CD14-positive monocyte (primary cell): Measurements from ENCODE around the gene INPP5K. TPM values are rescaled to one million over a fixed set of nuclear protein-coding genes. Genes with fewer than 3 reads are reported as not detected.

Experiments used
- DNase-seq, 3 donors: peaks; one replicate each; pipeline ENCODE4 v3.0.0-alpha.2; 2011 to 2022
- H2AFZ ChIP-seq: 2 replicates; pipeline ENCODE4 v1.6.0; 2012; ENCODE audit warnings: mild to moderate bottlenecking, low read depth, low read length, inconsistent platforms; ENCODE audit not compliant: insufficient read depth, poor library complexity, severe bottlenecking
- H3K27ac ChIP-seq, 2 donors: 1 replicate in 1 of 2; 2 replicates in 1 of 2; pipeline ENCODE4 v1.5.1; 2012 to 2013; ENCODE audit warnings: low read length in 2 of 2, control low read depth in 1 of 2, inconsistent platforms in 1 of 2, low read depth in 1 of 2, mild to moderate bottlenecking in 1 of 2
- H3K27me3 ChIP-seq, 2 donors: one replicate each; pipeline versions ENCODE4 v1.6.0 to v1.6.1; 2011 to 2013; ENCODE audit warnings: low read length in 2 of 2; ENCODE audit not compliant: control insufficient read depth in 2 of 2, insufficient read depth in 2 of 2
- H3K36me3 ChIP-seq, 2 donors: replicated peaks in 1 of 2; 1 replicate in 1 of 2; 2 replicates in 1 of 2; pipeline versions ENCODE4 v1.5.1 to v1.6.1; 2012 to 2013; ENCODE audit warnings: low read length in 2 of 2, control low read depth in 1 of 2, inconsistent platforms in 1 of 2, mild to moderate bottlenecking in 1 of 2; ENCODE audit not compliant: insufficient read depth in 2 of 2, control insufficient read depth in 1 of 2
- H3K4me1 ChIP-seq, 2 donors: 1 replicate in 1 of 2; 2 replicates in 1 of 2; pipeline versions ENCODE4 v1.5.1 to v1.6.1; 2012 to 2013; ENCODE audit warnings: low read length in 2 of 2, control low read depth in 1 of 2, inconsistent platforms in 1 of 2, mild to moderate bottlenecking in 1 of 2, moderate library complexity in 1 of 2; ENCODE audit not compliant: insufficient read depth in 2 of 2, control insufficient read depth in 1 of 2
- H3K4me2 ChIP-seq: replicated peaks from 2 replicates; pipeline ENCODE3; 2012; ENCODE audit warnings: low read length, moderate library complexity, mild to moderate bottlenecking; ENCODE audit not compliant: poor library complexity, severe bottlenecking; ENCODE audit errors: extremely low read depth
- H3K4me3 ChIP-seq, 3 experiments: fragments of 200-600 bp in 1 of 3; sonication (generic) in 1 of 3; replicated peaks in 1 of 3; 1 replicate in 2 of 3; 2 replicates in 1 of 3; pipeline ENCODE4 v1.5.1; 2011 to 2013; ENCODE audit warnings: low read length in 3 of 3, mild to moderate bottlenecking in 3 of 3, control low read depth in 2 of 3, low read depth in 2 of 3, inconsistent platforms in 1 of 3, moderate library complexity in 1 of 3
- H3K79me2 ChIP-seq: 2 replicates; pipeline ENCODE4 v1.6.0; 2012; ENCODE audit warnings: mild to moderate bottlenecking, control low read depth, inconsistent platforms, low read length, moderate library complexity; ENCODE audit not compliant: insufficient read depth
- H3K9ac ChIP-seq: 2 replicates; pipeline ENCODE4 v1.6.0; 2017; ENCODE audit warnings: low read length, mild to moderate bottlenecking; ENCODE audit not compliant: insufficient read depth, poor library complexity, severe bottlenecking
- H3K9me3 ChIP-seq, 2 donors: replicated peaks in 1 of 2; 1 replicate in 1 of 2; 2 replicates in 1 of 2; pipeline versions ENCODE4 v1.5.1 to v1.6.1; 2012 to 2013; ENCODE audit warnings: low read length in 2 of 2, control low read depth in 1 of 2; ENCODE audit not compliant: control insufficient read depth in 1 of 2, insufficient read depth in 1 of 2
- H4K20me1 ChIP-seq: 2 replicates; pipeline ENCODE4 v1.6.0; 2012; ENCODE audit warnings: mild to moderate bottlenecking, low read length, control low read depth, moderate library complexity; ENCODE audit not compliant: insufficient read depth
- H3K27ac Mint-ChIP-seq, 7 donors: one replicate each; pipeline ENCODE4 v1.8.0; 2020; ENCODE audit warnings: mild to moderate bottlenecking in 7 of 7, mixed read lengths in 7 of 7, moderate library complexity in 6 of 7, inconsistent platforms in 2 of 7
- H3K27me3 Mint-ChIP-seq, 3 donors: one replicate each; pipeline ENCODE4 v1.8.0; 2021 to 2022; ENCODE audit warnings: low read depth in 3 of 3, mild to moderate bottlenecking in 3 of 3, mixed read lengths in 3 of 3, moderate library complexity in 3 of 3, inconsistent platforms in 1 of 3
- H3K36me3 Mint-ChIP-seq, 2 donors: one replicate each; pipeline ENCODE4 v1.8.0; 2020; ENCODE audit warnings: mixed read lengths in 2 of 2, inconsistent platforms in 1 of 2, mild to moderate bottlenecking in 1 of 2
- H3K4me1 Mint-ChIP-seq: one replicate; pipeline ENCODE4 v1.8.0; 2020; ENCODE audit warnings: mild to moderate bottlenecking, mixed read lengths
- H3K4me3 Mint-ChIP-seq, 2 donors: one replicate each; pipeline ENCODE4 v1.8.0; 2020; ENCODE audit warnings: mild to moderate bottlenecking in 2 of 2, mixed read lengths in 2 of 2, moderate library complexity in 1 of 2
- H3K9me3 Mint-ChIP-seq, 7 donors: one replicate each; pipeline ENCODE4 v1.8.0; 2020 to 2022; ENCODE audit warnings: mixed read lengths in 7 of 7, mild to moderate bottlenecking in 6 of 7, moderate library complexity in 6 of 7, inconsistent platforms in 2 of 7
- CTCF ChIP-seq: fragments of 200-600 bp; IDR thresholded peaks from one replicate; pipeline ENCODE4 v1.8.0; 2022; ENCODE audit warnings: antibody characterized with exemption, mild to moderate bottlenecking
- WGBS: methylation state at CpG from one replicate; pipeline ENCODE4 v1.1.5; 2013; ENCODE audit warnings: missing lambda C conversion rate; ENCODE audit not compliant: insufficient coverage; 5-methylcytosine and 5-hydroxymethylcytosine counted together
- intact Hi-C, 2 donors: fragments of 100-400 bp; cut with micrococcal nuclease; formaldehyde crosslinking; loops; one replicate each; pipeline versions ENCODE4 v1.15.0 to v1.15.1; 2023
- polyA plus RNA-seq, 3 donors: library from polyadenylated mRNA; depleted of rRNA in 1 of 3; unstranded in 2 of 3; stranded (reverse) in 1 of 3; fragments of 300-500 nt in 2 of 3; fragments of >200 nt in 1 of 3; fragmentation: Illumina TruSeq in 2 of 3; gene quantifications; 1 replicate in 2 of 3; 2 replicates in 1 of 3; pipeline ENCODE4 v1.2.3, GENCODE V29; 2012 to 2021

The INPP5K gene
- polyA plus RNA-seq, 3 donors = 50.3 to 58.7 (median 53.0) TPM

- WGBS = 98% methylated on average over 8 of the region's 13 CpGs
- H3K4me1 Mint-ChIP-seq = peaks cover 9% of the 10 kb centered on the region
- peaks cover 0 to 3% (median 2%) of the 10 kb centered on the region in 3 donors for H3K27me3 Mint-ChIP-seq
- intact Hi-C loops = no loop called here
- Histone ChIP-seq H3K4me3 (no peak overlapping the region), H2AFZ (no peak overlapping the region), H3K9ac (no peak overlapping the region), H3K79me2 (no peaks in the 10 kb centered on the region), H3K9me3 (no peaks in the 10 kb centered on the region), H3K4me1 (peaks cover 0 to 6% of the 10 kb centered on the region in 2 donors), H4K20me1 (peaks cover 30% of the 10 kb centered on the region), H3K36me3 (peaks cover 53 to 88% of the 10 kb centered on the region in 2 donors), H3K27ac (no peak overlapping the region), H3K4me2 (no peak overlapping the region), H3K27me3 (no peaks in the 10 kb centered on the region)
- no peak for TF ChIP-seq CTCF
- H3K9me3 Mint-ChIP-seq = peaks cover 0 to 3% (median 0%) of the 10 kb centered on the region in 7 donors
- no peak for DNase-seq
- H3K36me3 Mint-ChIP-seq = peaks cover 70 to 94% of the 10 kb centered on the region in 2 donors
- H3K27ac Mint-ChIP-seq = no peak overlapping the region
- peak overlapping the region in 1 of 2 donors; percentile 37 for H3K4me3 Mint-ChIP-seq
These were observed 9.7 kb downstream of the INPP5K start for GRCh38 chr17:1506649-1507267.

DNA sequence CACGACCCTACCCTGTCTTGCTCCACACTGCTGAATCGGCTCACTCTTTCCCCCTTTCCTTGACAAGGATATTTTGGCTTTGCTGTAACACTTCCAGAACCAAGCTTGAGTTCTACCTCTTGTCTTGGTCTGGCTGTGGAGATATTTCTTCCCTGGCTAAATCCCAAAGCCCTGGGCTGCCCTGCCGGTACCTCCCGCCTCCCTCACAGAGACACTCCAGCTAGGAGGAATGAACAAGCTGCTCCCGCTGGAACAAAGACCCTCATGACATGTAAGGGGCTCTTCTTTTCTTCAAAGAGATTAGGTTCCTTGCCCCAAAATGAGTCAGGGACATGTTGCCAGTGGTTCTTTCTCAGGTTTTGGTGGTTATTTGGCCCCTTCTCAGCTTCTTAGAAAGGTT, 10.8 kb downstream of the INPP5K start:
- Histone ChIP-seq H3K4me2 (no peak overlapping the region), H3K4me1 (peaks cover 0 to 6% of the 10 kb centered on the region in 2 donors), H3K27ac (no peak overlapping the region), H3K4me3 (no peak overlapping the region), H3K79me2 (no peaks in the 10 kb centered on the region), H2AFZ (no peak overlapping the region), H3K36me3 (peaks cover 48 to 76% of the 10 kb centered on the region in 2 donors), H3K9ac (no peak overlapping the region), H3K9me3 (no peaks in the 10 kb centered on the region), H4K20me1 (peaks cover 19% of the 10 kb centered on the region), H3K27me3 (no peaks in the 10 kb centered on the region)
- intact Hi-C loops = no loop called here
- TF ChIP-seq CTCF = no peak
- H3K36me3 Mint-ChIP-seq = peaks cover 68 to 94% of the 10 kb centered on the region in 2 donors
- WGBS = 100% methylated on average over 2 of the region's 5 CpGs
- peaks cover 0 to 3% (median 0%) of the 10 kb centered on the region in 7 donors for H3K9me3 Mint-ChIP-seq
- peak overlapping the region in 1 of 7 donors; percentile 77 for H3K27ac Mint-ChIP-seq
- H3K4me3 Mint-ChIP-seq = no peak overlapping the region
- peaks cover 0 to 3% (median 2%) of the 10 kb centered on the region in 3 donors for H3K27me3 Mint-ChIP-seq
- peaks cover 9% of the 10 kb centered on the region for H3K4me1 Mint-ChIP-seq
- no peak for DNase-seq
